A204.1 (cell line): ENCODE measurements around the gene CBX5.
"Not testable (repeated sequence)": the region's sequence is repeated elsewhere in the genome, so short reads cannot be mapped to it uniquely, and the experiment has no call there.

Experiments
- FAIRE-seq: peaks from 2 replicates; lab custom pipeline; 2012; peaks lifted over from hg19 to GRCh38; lab: Jason Lieb, UNC

The CBX5 gene

DNA sequence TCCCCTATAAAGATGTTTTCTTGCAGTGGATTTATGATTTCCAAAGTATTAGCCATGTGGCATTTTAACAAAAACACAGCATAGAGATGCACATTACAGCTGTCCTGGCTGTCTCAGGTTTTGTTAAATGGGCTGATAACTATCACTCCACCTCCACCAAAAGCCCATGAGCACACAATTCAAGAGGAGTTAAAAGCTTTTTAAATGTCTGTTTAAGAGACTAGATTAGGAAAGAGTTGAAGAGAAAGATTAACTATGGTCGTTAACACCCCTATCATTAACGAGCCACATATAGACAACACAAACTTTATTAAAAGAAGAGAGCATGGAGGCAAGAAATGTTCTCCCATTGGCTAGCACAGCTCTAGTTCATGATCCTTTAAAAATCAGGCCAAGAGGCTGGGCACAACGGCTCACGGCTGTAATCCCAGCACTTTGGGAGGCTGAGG is 14.5 kb downstream of the CBX5 start:
- FAIRE-seq = no peak

DNA sequence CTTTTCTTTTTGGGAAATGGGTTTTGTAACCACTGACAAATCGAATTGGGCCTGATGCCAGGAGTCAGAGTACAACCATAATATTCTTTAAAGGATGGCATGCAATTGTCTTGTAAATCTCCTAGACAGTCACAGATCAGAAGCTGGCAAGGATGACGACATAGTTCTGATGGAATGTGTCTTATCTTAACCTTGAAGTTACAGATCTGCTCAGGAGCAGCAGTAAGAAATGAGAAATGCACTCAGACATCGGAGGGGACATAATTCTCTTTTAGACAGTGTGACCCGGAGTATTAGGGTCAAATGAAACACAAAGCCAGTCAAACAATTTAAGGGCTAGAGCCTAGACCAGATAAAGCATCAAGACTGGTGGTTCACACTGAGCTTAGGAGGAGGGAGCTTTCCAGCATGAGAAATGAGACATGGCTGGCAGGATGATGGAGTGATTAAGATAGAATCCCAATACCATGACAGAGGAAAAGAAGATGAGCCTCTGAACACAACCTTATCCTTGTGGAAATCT is 17.5 kb downstream of the CBX5 start:
- FAIRE-seq = peak; percentile 90

DNA sequence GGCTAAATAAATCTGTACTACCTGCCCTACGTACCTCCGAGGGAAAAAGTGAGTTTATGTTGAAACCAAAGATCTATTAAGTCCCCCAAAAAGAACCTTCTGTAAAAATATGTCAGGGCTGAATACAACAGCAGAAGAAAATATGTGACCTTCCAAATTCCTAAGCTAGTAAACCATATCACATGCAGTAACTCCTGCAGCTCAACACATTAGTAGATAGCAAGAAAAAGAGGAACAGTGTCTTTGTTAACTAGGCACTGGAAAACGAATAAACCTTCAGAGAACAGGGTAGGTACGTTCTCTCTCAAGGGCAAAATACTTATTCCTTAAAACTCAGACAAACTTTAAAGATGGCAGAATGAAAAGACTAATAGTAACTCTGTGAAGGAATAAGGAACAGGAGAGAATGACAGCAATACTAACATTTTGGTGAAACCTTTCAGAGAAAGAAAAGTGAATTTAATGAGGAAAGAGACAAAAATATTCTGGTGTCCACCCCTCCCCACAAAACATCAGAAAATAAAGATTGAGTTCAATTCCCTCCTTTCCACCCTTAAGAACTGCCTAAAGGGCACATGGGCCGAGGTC is 18.0 kb downstream of the CBX5 start:
- peak; percentile 93 for FAIRE-seq

DNA sequence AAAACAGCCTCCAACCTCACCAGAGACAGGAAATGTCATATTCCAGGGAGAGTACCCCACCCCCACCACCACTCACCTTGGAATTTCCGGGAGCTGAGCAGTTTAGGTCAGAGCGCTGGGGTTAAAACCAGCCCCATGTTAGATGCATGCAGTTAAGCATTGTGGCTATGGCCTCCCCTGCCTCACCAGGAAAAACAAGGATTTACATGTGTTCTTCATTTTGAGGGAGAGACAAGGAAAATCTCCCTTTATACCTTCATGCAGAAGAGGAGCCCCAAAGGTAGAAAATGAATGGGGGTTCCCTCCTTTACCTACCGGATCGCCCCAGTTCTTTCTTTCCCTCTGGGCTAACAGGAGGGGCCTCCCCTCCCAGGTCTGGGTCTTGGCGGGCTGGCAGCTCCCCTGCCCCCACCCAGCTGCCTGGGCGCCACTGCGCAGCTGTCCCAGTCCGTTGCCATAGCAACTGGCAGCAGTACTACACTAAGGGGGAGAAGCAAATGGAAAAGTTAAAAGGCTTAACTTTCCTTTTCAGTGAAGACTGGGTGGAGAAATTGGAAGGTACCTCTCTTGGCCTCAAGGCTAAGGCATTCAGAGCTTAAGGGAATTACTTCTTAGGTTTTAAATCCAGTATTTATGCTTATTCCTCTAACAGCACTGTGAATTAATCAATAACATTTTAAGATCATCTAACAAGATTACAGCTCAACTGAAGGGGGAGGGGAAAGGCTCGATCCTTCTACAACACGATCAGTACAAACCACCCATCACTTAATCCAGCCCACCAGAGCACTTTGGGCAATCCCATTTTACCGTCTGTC is 20.5 kb downstream of the CBX5 start:
- FAIRE-seq = no peak

DNA sequence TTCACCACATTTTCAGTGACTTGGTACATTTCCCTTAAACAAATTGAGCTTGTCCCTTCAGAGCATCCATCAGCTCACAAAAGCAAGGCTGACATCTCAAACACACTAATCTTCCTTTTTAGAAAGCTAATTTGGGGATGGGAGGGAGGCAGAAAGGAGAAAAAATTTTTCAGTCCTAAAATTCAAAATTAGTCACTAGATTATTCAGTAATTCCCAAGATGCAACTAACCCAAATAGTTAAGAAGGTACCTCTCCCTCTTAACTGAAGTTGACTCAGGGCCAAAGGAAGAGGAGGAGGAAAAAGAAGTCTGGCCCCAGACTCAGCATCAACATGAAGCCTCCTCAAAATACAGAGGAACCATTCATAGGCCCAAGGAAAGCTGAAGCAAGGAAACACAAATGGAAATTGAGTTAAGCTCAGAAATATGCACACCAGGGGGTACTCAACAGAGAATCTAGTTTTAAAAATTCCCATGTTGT is 21.7 kb downstream of the CBX5 start:
- FAIRE-seq = peak; percentile 100

DNA sequence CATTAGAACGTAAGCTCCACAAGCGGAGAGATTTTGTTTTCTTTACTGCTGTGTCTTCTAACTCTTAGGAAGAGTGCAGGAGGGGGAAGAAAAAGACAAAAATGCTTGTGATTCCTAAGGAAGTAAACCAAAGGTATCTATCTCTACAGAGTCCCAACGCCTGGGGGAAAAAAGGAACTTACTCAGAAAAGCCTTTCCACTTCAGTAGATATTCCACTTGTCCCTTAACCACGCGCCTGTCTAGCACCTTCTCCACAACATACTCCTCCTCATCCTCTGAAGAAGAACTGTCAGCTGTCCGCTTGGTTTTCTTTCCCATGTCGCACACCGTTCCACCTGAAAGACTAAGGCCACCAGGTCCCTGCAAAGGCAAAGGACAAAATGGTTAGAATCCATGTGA is 22.6 kb downstream of the CBX5 start:
- peak; percentile 57 for FAIRE-seq

DNA sequence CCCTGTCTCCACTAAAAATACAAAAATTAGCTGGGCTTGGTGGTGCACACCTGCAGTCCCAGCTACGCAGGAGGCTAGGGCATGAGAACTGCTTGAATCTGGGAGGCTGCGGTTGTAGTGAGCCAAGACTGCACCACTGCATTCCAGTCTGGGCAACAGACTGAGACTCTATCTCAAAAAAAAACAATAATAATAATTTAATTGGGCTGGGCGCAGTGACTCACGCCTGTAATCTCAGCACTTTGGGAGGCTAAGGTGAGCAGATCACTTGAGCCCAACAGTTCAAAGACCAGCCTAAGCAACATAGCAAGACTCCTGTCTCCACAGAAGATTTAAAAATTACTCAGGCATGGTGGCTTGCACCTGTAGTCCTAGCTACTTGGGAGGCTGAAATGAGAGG is 26.7 kb downstream of the CBX5 start:
- no peak for FAIRE-seq

DNA sequence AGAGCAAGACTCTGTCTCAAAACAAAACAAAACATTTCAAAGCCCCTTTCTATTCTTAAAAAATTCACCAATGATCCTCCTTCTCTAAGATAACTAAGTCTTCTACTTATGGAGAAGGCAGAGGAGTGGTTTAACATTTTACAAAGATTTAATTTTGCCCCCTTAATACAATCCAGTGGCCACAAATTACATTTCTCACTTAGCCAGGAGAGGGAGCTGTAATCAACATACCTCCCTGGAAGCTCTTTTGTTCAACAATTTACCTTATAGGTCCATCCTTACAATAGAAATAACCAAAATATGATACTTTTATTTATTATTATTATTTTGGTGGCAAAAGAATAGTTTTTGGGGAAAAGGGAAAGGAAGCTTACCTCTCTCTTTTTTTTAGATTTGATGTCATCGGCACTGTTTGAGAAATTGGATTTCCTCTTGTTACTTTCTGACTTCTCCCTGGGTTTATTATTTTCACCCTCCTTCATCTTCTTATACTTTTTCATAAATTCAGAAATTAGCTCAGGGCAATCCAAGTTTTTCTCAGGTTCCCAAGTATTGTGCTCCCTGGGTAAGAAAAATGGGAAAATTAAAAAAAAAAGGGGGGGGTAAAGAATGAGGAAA is 28.1 kb downstream of the CBX5 start:
- FAIRE-seq = peak; percentile 95

DNA sequence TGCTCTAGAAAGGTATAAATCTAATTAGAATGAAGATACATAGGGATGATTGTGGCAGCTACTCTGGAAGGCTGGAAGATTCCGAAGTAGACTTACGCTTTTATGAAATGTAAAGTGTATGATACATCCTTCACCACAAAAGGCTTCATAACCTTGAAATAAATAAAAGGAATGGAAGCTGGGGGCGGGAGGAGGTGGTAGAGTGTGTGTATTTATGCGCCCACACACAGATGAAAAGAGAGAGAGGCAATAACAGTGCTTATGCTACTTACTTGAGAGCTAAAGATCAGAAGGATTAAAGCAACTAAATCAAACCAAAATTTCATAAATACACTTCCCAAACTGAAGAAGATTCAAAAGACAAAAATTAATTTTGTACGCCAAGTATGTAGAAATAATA is 30.4 kb downstream of the CBX5 start:
- FAIRE-seq = no peak

DNA sequence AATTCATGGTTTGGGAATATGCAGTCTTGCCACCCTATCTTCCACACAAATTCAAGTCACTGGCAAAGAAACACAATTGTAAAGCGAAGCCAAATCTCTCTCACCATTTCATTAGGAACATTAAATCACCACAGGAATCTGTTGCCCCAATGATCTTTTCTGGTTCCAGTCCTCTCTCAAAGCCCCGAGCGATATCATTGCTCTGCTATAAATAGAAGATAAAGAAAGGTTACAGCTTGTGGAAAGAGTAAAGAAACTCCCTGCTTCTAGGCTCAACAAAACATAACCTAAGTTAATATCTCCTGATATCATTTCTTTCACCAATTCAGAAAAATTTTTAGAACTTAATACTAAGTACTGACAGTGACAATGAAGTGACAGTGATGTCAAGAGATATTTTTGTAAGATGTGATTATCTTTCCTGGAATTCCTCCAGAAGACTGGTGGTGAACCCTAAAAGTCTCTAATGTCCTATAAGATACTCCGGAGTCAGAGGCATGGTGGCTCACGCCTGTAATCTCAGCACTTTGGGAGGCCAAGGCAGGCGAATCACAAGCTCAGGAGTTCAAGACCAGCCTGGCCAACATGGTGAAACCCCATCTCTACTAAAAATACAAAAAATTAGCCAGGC is 33.8 kb downstream of the CBX5 start:
- no peak for FAIRE-seq

DNA sequence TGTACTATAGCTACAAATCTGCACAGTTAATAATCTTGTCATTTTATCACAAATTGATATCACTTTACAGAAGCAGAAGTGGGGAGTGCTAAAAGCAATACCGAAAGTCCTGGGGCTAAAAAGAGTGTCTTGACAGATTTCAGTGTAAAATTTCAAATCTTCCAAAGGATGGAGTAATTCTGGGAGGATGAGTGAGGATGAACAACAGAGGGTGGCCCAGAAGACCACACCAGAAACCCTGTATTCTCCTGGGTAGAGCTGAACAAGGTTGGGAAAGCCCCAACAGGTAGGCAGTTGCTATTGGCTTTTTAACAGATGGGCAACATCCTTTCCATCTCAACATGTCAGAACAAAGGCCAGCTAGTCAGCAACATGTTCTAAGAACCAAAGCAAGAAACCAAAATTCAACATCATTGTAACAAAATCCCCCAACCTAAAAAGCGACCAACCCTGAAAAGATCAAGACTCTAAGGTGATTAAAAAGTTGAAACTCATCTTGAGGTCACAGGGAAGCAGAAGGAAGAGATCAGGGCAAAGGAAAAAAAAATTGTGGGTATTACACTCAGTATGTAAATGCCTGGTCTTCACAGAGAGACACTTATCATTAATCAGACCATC is 38.8 kb downstream of the CBX5 start:
- FAIRE-seq = no peak

DNA sequence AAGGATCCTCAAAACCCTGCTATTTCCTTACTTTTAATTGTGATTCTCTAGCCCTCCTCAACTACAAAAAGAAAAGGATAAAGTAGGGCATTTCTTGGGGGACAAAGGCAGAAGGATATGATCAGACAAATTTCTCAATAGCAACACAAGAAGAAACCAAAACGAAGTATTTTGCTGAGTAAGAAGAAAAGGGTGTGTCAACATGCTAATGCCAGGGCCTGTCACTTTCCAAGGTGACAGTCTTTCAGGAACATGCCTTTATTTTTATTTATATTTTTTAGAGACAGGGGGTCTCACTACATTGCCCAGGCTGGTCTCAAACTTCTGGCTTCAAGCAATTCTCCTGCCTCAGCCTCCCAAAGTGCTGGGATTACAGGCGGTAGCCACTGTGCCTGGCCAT is 39.8 kb downstream of the CBX5 start:
- no peak for FAIRE-seq

DNA sequence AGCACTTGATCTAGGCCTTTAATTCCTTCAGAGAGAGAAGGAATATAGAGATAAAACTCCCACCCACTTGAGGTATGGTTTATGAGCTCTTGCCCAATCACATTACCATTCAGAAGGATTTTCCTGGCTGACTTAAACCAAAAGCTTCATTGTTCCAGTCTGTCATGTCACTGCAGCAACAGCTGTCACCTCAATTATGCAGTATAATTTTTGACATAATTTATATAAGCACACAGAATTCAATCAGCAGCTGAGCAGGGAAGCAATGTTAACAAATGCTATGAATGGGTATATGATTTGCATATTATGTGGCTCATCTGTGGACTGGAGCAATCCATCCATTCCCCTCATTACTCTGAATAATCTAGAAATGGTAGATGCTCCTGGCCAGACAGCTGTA is 40.3 kb downstream of the CBX5 start:
- FAIRE-seq = no peak

DNA sequence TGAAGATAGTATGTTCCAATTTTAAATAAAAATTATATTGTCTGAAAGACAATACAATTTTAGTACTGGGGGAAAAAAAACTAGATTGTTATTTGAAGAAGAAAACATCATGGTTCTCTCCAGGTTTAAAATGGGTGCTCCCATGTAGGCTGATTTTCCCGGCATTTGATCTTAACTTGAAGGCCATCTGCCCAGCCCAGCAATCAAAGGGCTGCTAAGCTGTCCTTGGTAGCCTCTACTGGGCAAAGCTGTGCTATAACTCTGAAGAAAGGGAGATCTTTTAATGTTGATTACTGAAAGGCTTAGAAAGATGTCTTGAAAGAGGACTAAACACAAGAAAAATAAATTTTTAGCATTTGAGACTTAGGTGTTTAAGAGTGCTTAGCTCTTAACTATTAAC is 41.4 kb downstream of the CBX5 start:
- FAIRE-seq = no peak

DNA sequence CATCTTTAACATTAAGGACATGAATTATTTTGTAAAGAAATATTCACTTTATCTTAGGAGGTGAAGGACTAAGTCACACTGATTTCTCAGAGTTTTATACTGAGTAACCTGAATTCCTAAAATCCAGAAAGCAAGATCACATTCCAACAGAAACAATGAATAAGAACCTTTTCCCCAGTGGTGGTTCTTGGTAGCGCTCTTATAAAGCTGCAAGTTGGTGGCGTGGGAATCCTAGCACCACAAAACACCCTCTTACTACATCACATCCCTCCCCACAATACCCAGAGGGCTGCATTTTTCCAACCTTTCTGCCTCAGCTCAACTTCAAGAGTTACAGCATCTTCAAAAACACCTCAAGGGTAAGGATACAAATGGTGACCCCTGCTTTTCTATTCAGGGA is 47.1 kb downstream of the CBX5 start:
- FAIRE-seq = peak; percentile 84

DNA sequence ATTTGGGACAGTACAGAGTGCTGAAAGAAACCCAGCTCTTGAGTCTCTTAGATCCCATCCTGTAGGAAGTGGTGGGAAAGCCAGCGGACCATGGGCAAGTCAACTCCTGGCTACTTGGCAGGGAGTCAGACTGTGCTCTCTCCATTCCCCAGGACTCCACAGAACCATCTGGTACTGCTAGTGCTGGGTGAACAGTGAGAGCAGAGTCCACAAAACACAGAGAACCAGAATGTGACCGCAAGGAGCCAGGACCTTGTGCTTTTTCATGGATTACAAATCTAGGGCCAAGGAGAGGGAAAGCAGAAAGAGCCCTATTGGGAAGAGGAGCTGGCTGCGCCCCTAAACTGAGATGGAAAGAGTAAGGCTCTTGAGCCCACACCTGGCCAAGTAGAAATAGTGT is 48.7 kb downstream of the CBX5 start:
- FAIRE-seq = not testable (repeated sequence)

DNA sequence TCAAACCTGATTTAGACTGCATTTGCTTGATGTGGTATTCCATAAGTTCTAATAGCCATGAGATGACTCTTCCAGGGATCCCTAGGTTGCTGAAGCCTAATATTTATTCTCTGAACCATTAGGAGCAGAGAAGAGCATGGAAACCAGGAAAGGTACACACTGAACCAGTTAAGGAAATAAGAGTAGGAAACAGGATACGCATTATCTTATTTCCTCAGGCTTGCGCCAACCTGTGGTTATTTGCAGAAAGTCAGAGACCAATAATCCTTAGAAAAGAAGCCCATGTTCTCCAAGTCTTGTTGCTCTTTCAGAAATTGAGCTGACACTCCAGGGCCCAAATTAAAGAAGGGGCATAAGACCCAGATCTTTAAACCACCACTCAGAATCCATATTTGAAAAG is 49.4 kb downstream of the CBX5 start:
- FAIRE-seq = no peak

DNA sequence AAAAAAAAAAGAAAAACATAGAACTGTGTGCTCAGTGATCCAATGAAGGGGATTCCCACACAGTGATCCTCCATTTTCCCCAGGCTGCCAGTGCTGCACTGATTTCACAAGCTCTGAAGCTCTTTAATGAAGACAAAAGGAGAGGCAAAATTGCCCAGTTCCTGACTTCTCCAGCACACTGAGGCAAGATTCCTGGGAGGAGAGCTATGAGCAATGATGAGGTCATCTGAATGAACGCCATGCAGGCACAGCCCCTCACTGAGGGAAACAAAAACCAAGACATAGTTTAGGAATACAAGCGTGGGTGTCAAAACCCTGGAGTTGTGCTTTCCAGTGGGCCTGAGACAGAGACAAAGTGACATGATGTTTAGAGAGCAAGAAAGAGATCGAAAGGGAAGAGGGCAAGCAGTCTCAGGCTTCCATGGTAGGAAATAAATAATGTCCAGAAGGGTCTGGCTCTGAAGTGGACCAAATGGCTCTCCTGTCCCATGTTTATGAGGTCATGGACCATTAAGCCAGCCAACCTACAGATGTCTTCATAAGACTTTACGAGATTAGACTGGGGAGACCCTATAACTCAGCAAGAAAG is 50.2 kb downstream of the CBX5 start:
- no peak for FAIRE-seq

DNA sequence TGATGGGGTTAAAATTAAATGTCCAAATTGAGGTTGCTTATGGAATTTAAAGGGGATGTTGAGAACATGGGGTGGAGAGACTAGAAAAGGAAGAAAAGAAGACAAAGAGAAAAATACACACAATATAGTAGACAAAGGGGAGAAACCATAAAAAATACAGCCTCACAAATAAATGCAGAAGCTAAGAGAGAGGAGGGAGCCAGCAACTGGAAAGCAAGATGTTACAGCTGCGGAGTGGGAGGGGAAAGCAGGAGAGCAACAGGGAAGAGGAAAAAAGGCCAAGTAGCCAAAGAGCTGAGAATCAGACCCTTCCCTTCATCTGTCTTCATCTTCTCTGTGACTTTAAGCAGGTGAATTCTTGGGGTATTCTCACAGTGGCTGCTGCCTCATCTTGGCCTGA is 51.5 kb downstream of the CBX5 start:
- no peak for FAIRE-seq

DNA sequence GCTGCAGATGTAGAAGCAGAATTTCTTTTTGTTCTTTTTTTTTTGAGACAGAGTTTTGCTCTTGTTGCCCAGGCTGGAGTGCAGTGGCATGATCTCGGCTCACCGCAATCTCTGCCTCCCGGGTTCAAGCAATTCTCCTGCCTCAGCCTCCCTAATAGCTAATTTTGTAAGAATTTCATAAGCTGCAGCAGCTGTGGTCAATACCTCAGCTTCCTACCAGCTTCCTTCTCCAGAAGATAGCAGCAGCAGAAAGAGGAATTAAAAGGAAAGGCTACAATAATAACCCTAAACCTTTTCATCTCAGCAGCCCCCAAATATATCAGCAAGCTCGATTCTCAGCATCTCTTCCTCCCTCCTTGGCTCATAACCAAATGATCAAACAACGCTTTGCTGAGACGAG is 52.0 kb downstream of the CBX5 start:
- not testable (repeated sequence) for FAIRE-seq

DNA sequence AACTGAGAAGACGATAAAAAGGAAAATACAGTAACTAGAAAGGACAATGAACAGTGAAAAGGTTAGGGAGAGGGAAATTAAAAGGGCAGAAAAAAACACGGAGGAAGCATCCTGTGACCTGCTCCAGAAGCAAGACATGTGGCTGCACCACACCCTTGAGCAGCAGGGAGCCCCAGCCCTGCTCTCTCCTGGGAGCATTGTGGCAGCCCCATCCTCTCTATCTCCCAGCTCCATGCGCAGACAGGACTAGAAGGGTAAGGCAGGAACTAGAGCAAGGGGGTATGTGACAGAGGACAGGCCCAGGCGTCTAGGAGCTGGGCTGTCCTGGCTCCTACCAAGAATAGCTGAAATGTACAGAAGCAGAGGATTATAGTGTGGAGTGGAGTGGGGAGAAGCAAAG is 52.5 kb downstream of the CBX5 start:
- no peak for FAIRE-seq

DNA sequence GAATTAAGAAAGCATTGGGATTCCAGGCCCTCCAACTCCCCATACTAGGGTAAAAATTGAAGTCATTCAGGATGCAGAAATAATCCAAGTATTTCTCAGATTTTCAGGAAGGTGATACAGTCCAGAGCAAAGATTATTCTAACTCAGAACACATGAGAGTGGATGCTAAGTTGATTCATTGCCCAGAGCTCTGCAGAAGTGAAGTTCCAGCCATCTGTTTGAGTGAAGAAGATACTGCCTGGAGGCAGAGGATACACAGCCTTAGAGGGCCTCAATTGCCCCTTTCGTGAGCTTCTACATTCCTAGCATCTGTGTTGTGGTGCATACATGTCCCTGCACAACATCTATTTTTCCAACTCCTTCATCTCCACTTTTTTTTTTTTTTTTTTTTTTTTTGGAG is 54.3 kb downstream of the CBX5 start:
- no peak for FAIRE-seq
